ENCODE results near the gene MEF2D. TPM values are rescaled to one million over a fixed set of nuclear protein-coding genes. Genes with fewer than 3 reads are reported as not detected.
A peak's percentile ranks its signal among the peaks of the same experiment; 100 is the strongest.

MEF2D gene
- total RNA-seq, 2 experiments from 2014 or later: 49.5 to 52.1 TPM

- Mint-ChIP-seq H3K4me1 (peaks cover 50% of the 10 kb centered on the region), H3K4me3 (no peak overlapping the region), H3K27ac (peak overlapping the region; percentile 53), H3K36me3 (ENCODE audit: low read depth) (peaks cover 57% of the 10 kb centered on the region), H3K9me3 (no peaks in the 10 kb centered on the region), H3K27me3 (no peaks in the 10 kb centered on the region)
- ChIA-PET POLR2A (interaction anchor here (1.0 to 13.8 kb wide), 8 partner anchors 8 to 110 kb away, joined by 3 to 286 read pairs (median 6); partner anchors contain the start of genes MEF2D and NAXE), CTCF (interaction anchor here (0.6 to 3.8 kb wide), 29 partner anchors 9 to 245 kb away, joined by 3 to 48 read pairs (median 5); partner anchors contain the start of genes IQGAP3, MEF2D and NAXE)
- DNase-seq: no peak
Measured at GRCh38 chr1:156481527-156481926, 19.0 kb downstream of the MEF2D start.

- H3K36me3 Mint-ChIP-seq (ENCODE audit: low read depth): peaks cover 63% of the 10 kb centered on the region
- ChIA-PET POLR2A (interaction anchor here (0.6 to 13.8 kb wide), 13 partner anchors 8 to 120 kb away, joined by 3 to 286 read pairs (median 6); partner anchors contain the start of genes MEF2D and NAXE), CTCF (interaction anchor here (0.6 to 3.8 kb wide), 45 partner anchors 10 to 1486 kb away, joined by 3 to 48 read pairs (median 4); partner anchors contain the start of genes IQGAP3, MEF2D, MRPL24 and NAXE)
- H3K4me3 Mint-ChIP-seq: no peak overlapping the region
- peak; percentile 74 for DNase-seq
- no peaks in the 10 kb centered on the region for H3K27me3 Mint-ChIP-seq
- H3K4me1 Mint-ChIP-seq: peaks cover 51% of the 10 kb centered on the region
- peak overlapping the region; percentile 53 for H3K27ac Mint-ChIP-seq
- no peaks in the 10 kb centered on the region for H3K9me3 Mint-ChIP-seq
Measured at GRCh38 chr1:156480411-156481192, 20.0 kb downstream of the MEF2D start.

GRCh38 chr1:156480016-156480370, 20.6 kb downstream of the MEF2D start:
- H3K27ac Mint-ChIP-seq: no peak overlapping the region
- H3K9me3 Mint-ChIP-seq: no peaks in the 10 kb centered on the region
- no peak for DNase-seq
- H3K27me3 Mint-ChIP-seq: no peaks in the 10 kb centered on the region
- peaks cover 51% of the 10 kb centered on the region for H3K4me1 Mint-ChIP-seq
- no peak overlapping the region for H3K4me3 Mint-ChIP-seq
- H3K36me3 Mint-ChIP-seq (ENCODE audit: low read depth): peaks cover 67% of the 10 kb centered on the region
- ChIA-PET POLR2A (interaction anchor here (0.6 to 13.8 kb wide), 11 partner anchors 9 to 120 kb away, joined by 3 to 286 read pairs (median 6); partner anchors contain the start of genes MEF2D and NAXE), CTCF (interaction anchor here (0.6 to 3.8 kb wide), 38 partner anchors 9 to 1485 kb away, joined by 3 to 48 read pairs (median 4); partner anchors contain the start of genes IQGAP3, MEF2D, MRPL24 and NAXE)

- Mint-ChIP-seq H3K27ac (no peak overlapping the region), H3K27me3 (no peaks in the 10 kb centered on the region), H3K9me3 (no peaks in the 10 kb centered on the region), H3K36me3 (ENCODE audit: low read depth) (peaks cover 69% of the 10 kb centered on the region), H3K4me1 (peaks cover 49% of the 10 kb centered on the region), H3K4me3 (no peak overlapping the region)
- ChIA-PET POLR2A (interaction anchor here (13.8 kb wide), 1 partner anchor 21 kb away, joined by 286 read pairs; the partner anchor contains the start of gene MEF2D), CTCF (interaction anchor here (1.0 to 3.8 kb wide), 8 partner anchors 10 to 101 kb away, joined by 3 to 48 read pairs (median 17); partner anchors contain the start of genes MEF2D and TTC24)
- DNase-seq: no peak
Measured at GRCh38 chr1:156479093-156480015, 21.2 kb downstream of the MEF2D start.

GRCh38 chr1:156478250-156478627, 22.3 kb downstream of the MEF2D start:
- Mint-ChIP-seq H3K27ac (no peak overlapping the region), H3K4me3 (no peak overlapping the region), H3K27me3 (no peaks in the 10 kb centered on the region), H3K9me3 (no peaks in the 10 kb centered on the region), H3K36me3 (ENCODE audit: low read depth) (peaks cover 80% of the 10 kb centered on the region), H3K4me1 (peaks cover 44% of the 10 kb centered on the region)
- POLR2A ChIA-PET: no interaction called here
- no peak for DNase-seq
- CTCF ChIA-PET: no interaction called here

GRCh38 chr1:156477526-156478249, 22.9 kb downstream of the MEF2D start:
- ChIA-PET POLR2A (interaction anchor here (0.9 to 1.4 kb wide), 3 partner anchors 13 to 27 kb away, joined by 3 to 5 read pairs (median 4); partner anchors contain the start of gene MEF2D), CTCF (interaction anchor here (1.3 kb wide), 1 partner anchor 21 kb away, joined by 3 read pairs; no protein-coding TSS in a partner anchor)
- Mint-ChIP-seq H3K27me3 (no peaks in the 10 kb centered on the region), H3K9me3 (no peaks in the 10 kb centered on the region), H3K4me3 (no peak overlapping the region), H3K36me3 (ENCODE audit: low read depth) (peaks cover 77% of the 10 kb centered on the region), H3K27ac (no peak overlapping the region), H3K4me1 (peaks cover 44% of the 10 kb centered on the region)
- DNase-seq: no peak

GRCh38 chr1:156476501-156477298, 23.9 kb downstream of the MEF2D start:
- H3K4me1 Mint-ChIP-seq: peaks cover 34% of the 10 kb centered on the region
- peaks cover 72% of the 10 kb centered on the region for H3K36me3 Mint-ChIP-seq (ENCODE audit: low read depth)
- POLR2A ChIA-PET: interaction anchor here (0.9 to 1.4 kb wide), 3 partner anchors 14 to 28 kb away, joined by 3 to 5 read pairs (median 4); partner anchors contain the start of gene MEF2D
- no peaks in the 10 kb centered on the region for H3K27me3 Mint-ChIP-seq
- no peak for DNase-seq
- no peaks in the 10 kb centered on the region for H3K9me3 Mint-ChIP-seq
- no peak overlapping the region for H3K4me3 Mint-ChIP-seq
- H3K27ac Mint-ChIP-seq: no peak overlapping the region
- CTCF ChIA-PET: interaction anchor here (1.3 kb wide), 1 partner anchor 20 kb away, joined by 3 read pairs; no protein-coding TSS in a partner anchor

- ChIA-PET POLR2A (interaction anchor here (1.2 to 1.4 kb wide), 2 partner anchors 8 to 15 kb away, joined by 3 to 4 read pairs; no protein-coding TSS in a partner anchor), CTCF (interaction anchor here (0.6 kb wide), 1 partner anchor 21 kb away, joined by 3 read pairs; no protein-coding TSS in a partner anchor)
- Mint-ChIP-seq H3K9me3 (no peaks in the 10 kb centered on the region), H3K4me3 (no peak overlapping the region), H3K4me1 (peaks cover 26% of the 10 kb centered on the region), H3K27ac (no peak overlapping the region), H3K36me3 (ENCODE audit: low read depth) (peaks cover 70% of the 10 kb centered on the region), H3K27me3 (no peaks in the 10 kb centered on the region)
- DNase-seq: no peak
Measured at GRCh38 chr1:156475568-156476500, 24.7 kb downstream of the MEF2D start.

GRCh38 chr1:156474966-156475365, 25.6 kb downstream of the MEF2D start:
- ChIA-PET CTCF (interaction anchor here (0.6 kb wide), 1 partner anchor 21 kb away, joined by 3 read pairs; no protein-coding TSS in a partner anchor), POLR2A (interaction anchor here (1.2 kb wide), 1 partner anchor 9 kb away, joined by 4 read pairs; no protein-coding TSS in a partner anchor)
- Mint-ChIP-seq H3K27ac (no peak overlapping the region), H3K27me3 (no peaks in the 10 kb centered on the region), H3K36me3 (ENCODE audit: low read depth) (peaks cover 61% of the 10 kb centered on the region), H3K9me3 (no peaks in the 10 kb centered on the region), H3K4me1 (peaks cover 18% of the 10 kb centered on the region), H3K4me3 (no peak overlapping the region)
- no peak for DNase-seq
